Parietal lobe (tissue), 1 donor: ENCODE results near the gene BTF3. TPM values are rescaled to one million over a fixed set of nuclear protein-coding genes. Genes with fewer than 3 reads are reported as not detected.

ENCODE experiments used
- total RNA-seq: library from RNA; depleted of rRNA; stranded (reverse); fragments of >200 nt; gene quantifications from one replicate; pipeline ENCODE4 v1.2.3, GENCODE V29; 2014

Gene BTF3
- 216 TPM for total RNA-seq

GRCh38 chr5:73498057-73498992 is at the start of gene BTF3:
Gene BTF3, plus strand, starts transcription at chr5:73498442. Its CDS starts 226 bp downstream, at chr5:73498668.

GRCh38 chr5:73448463-73449136 is 49.6 kb upstream of the BTF3 start, which contains the start of gene FOXD1:
Gene FOXD1, minus strand, starts transcription at chr5:73448777. Its CDS starts 415 bp downstream, at chr5:73448362.

Other genes with a start within 250 kb of the BTF3 start
- gene FOXD1, start 49.7 kb upstream of the BTF3 start, total RNA-seq = 0.31 TPM
- gene ANKRA2, start 67.2 kb downstream of the BTF3 start, total RNA-seq = 57.3 TPM
- 48.8 TPM for gene UTP15, start 67.3 kb downstream of the BTF3 start, total RNA-seq
- gene ARHGEF28, start 127.8 kb downstream of the BTF3 start, total RNA-seq = 8.1 TPM